Chondrocyte (in vitro differentiated cells): ENCODE data around the gene CADPS2. TPM values are rescaled to one million over a fixed set of nuclear protein-coding genes. Genes with fewer than 3 reads are reported as not detected.

Experiments used
- DNase-seq: peaks from one replicate; pipeline ENCODE4 v3.0.0; 2021; ENCODE audit warnings: mixed read lengths, low spot score
- H3K27ac Mint-ChIP-seq: one replicate; pipeline ENCODE4 v1.8.0; 2021; ENCODE audit warnings: mild to moderate bottlenecking, moderate library complexity, mixed read lengths; ENCODE audit not compliant: unreplicated experiment
- H3K27me3 Mint-ChIP-seq: 2 replicates; pipeline ENCODE4 v1.8.0; 2021; ENCODE audit warnings: low read depth, mixed read lengths
- H3K36me3 Mint-ChIP-seq: 2 replicates; pipeline ENCODE4 v1.8.0; 2021; ENCODE audit warnings: low read depth, mixed read lengths
- H3K4me1 Mint-ChIP-seq: 2 replicates; pipeline ENCODE4 v1.8.0; 2021; ENCODE audit warnings: low read depth, mild to moderate bottlenecking, mixed read lengths
- H3K4me3 Mint-ChIP-seq: one replicate; pipeline ENCODE4 v1.8.0; 2021; ENCODE audit warnings: mild to moderate bottlenecking, moderate library complexity, mixed read lengths; ENCODE audit not compliant: unreplicated experiment
- H3K9me3 Mint-ChIP-seq: 2 replicates; pipeline ENCODE4 v1.8.0; 2021; ENCODE audit warnings: low read depth, mixed read lengths
- total RNA-seq: library from RNA; stranded (reverse); gene quantifications from 3 replicates; pipeline ENCODE4 v1.2.1, GENCODE V29; 2021
- TF ChIP-seq, protein P1 (sequence below): fragments of 200-600 bp; sonication (generic); IDR thresholded peaks from 2 replicates; pipeline ENCODE4 v1.5.0; 2021; ENCODE audit warnings: antibody characterized with exemption, mild to moderate bottlenecking, moderate library complexity

The CADPS2 gene
- total RNA-seq, 1 donor from 2014 or later = 0.32 TPM

DNA sequence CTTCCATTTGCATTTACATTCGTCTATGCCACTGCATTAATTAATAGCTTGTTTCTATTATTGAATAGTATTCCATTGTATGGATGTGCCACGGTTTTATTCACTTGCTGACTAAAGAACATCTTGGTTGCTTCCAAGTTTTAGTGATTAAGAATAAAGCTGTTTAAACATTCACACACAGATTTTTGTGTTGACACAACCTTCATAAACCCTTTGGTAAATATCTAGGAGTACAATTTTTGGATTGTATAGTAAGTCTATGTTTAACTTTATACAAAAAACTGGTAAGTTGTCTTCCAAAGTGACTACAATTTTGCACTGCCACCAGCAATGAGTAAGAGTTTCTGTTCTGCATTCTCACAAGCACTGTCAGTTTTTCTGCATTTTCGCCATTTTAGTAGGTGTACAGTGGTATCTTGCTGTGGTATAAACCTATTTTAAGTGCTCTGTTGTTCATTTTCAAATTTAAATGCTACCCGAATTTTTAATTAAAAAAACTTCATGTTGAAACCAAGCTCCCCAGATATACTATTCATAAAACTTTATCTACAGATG is 308.7 kb downstream of the CADPS2 start:
- Mint-ChIP-seq H3K9me3 (no peaks in the 10 kb centered on the region), H3K4me1 (no peaks in the 10 kb centered on the region), H3K4me3 (no peak overlapping the region), H3K27me3 (peaks cover 2% of the 10 kb centered on the region), H3K27ac (no peak overlapping the region), H3K36me3 (no peaks in the 10 kb centered on the region)
- no peak for DNase-seq
- TF ChIP-seq, protein P1, sequence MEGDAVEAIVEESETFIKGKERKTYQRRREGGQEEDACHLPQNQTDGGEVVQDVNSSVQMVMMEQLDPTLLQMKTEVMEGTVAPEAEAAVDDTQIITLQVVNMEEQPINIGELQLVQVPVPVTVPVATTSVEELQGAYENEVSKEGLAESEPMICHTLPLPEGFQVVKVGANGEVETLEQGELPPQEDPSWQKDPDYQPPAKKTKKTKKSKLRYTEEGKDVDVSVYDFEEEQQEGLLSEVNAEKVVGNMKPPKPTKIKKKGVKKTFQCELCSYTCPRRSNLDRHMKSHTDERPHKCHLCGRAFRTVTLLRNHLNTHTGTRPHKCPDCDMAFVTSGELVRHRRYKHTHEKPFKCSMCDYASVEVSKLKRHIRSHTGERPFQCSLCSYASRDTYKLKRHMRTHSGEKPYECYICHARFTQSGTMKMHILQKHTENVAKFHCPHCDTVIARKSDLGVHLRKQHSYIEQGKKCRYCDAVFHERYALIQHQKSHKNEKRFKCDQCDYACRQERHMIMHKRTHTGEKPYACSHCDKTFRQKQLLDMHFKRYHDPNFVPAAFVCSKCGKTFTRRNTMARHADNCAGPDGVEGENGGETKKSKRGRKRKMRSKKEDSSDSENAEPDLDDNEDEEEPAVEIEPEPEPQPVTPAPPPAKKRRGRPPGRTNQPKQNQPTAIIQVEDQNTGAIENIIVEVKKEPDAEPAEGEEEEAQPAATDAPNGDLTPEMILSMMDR = no peak

DNA sequence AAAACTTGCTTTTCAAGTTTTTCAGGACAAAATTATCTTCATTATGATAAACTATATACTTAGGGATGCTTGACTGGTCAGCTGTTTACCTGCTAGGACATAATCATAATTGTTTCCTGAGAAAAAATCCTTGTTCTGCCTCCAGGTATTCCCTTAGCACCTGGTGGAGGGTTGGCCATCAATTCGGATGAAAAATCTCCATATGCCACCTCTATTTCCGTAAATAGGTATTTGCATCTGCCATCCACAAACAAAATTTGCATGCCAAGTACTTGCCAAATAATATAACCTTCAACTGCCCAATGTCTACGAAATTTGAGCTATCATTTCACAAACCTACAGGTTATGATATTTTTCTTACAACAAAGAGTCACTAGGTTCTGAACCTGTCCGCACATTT is 313.6 kb downstream of the CADPS2 start:
- DNase-seq = no peak
- Mint-ChIP-seq H3K36me3 (no peaks in the 10 kb centered on the region), H3K4me1 (no peaks in the 10 kb centered on the region), H3K27ac (no peak overlapping the region), H3K4me3 (no peak overlapping the region), H3K27me3 (no peaks in the 10 kb centered on the region), H3K9me3 (no peaks in the 10 kb centered on the region)
- TF ChIP-seq, protein P1 = no peak

DNA sequence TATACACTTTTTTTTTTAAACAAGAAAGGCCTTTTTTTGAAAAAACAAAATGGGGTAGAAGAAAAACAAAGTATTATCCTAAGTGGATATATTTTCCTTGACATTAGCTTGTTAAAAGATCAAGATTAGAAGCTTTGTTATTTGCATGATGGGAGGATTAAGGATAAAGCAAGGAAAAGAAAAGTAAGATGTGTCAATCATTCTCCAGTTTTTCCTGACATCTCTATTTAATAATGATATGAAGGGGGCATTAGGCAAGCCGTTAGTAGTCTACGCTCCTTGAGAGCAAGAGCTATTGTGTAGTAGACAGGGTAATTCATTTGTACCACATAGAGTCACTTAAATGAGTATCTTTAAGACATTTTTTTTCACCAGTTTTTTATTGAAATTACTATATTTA is 324.9 kb downstream of the CADPS2 start:
- Mint-ChIP-seq H3K4me1 (no peaks in the 10 kb centered on the region), H3K9me3 (no peaks in the 10 kb centered on the region), H3K27ac (no peak overlapping the region), H3K27me3 (peaks cover 23% of the 10 kb centered on the region), H3K36me3 (no peaks in the 10 kb centered on the region), H3K4me3 (no peak overlapping the region)
- no peak for DNase-seq
- TF ChIP-seq, protein P1 = no peak

DNA sequence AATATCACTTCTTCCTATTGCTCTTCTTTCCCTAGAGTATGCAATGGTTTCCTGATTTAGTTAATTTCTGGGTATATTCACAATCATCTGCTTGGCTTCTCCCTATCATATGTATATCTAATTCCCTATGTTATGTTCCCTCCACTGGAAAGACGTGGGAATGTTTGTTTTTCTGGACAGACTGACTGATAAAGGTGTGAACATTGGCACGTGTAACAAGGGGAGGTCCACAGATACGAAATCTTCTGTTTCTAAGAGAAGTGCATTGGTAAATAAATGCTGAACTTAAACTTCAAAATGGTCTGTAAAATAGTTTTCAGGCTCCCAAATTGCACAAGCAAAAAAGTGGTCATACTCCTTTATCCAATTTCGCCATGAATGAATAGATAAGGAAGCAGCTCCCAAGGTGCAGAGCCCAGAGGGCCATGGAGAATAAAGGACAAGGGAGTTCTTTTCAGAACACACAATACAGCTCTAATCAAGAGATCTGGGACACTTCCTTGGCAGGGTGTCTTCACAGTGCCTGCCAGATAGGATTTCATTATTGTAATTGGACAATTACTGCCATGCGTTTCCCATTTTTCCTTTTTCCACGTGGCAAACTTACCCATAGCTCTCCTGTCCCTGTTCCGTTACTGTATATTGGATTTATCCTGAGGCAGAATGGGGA is 329.3 kb downstream of the CADPS2 start:
- Mint-ChIP-seq H3K4me1 (no peaks in the 10 kb centered on the region), H3K27ac (no peak overlapping the region), H3K27me3 (peaks cover 20% of the 10 kb centered on the region), H3K4me3 (no peak overlapping the region), H3K36me3 (no peaks in the 10 kb centered on the region), H3K9me3 (no peaks in the 10 kb centered on the region)
- TF ChIP-seq, protein P1 = no peak
- DNase-seq = no peak

DNA sequence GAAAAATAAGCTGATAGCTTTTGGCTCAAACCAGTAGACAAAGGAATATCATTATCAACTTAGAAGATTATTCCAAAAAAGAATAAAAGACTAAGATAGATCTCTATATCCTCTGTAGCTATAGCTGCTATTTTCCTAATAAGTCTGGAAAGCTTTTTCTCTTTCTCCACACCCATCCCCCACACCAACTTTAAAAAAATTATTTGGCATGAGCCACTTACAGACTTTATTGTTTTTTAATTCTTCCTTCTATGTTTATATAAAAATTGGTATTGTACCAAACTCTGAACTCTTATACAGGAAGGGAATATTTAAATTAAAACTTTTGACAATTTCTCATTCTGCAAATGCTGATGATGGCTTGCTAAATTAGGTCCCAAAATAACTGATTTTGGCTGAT is 330.0 kb downstream of the CADPS2 start:
- no peak overlapping the region for H3K27ac Mint-ChIP-seq
- no peak for DNase-seq

More for the DNA sequence above, 330.0 kb downstream of the CADPS2 start:
- Mint-ChIP-seq H3K4me1 (no peaks in the 10 kb centered on the region), H3K9me3 (no peaks in the 10 kb centered on the region), H3K4me3 (no peak overlapping the region), H3K27me3 (peaks cover 21% of the 10 kb centered on the region), H3K36me3 (no peaks in the 10 kb centered on the region)
- TF ChIP-seq, protein P1 = no peak
